Activated T-helper 17 cell treated with anti-CD3 and anti-CD28 coated beads, Interleukin-2, amount 50 U/mL, for 72 hours (primary cell): Measurements from ENCODE around the gene CLDN9. TPM values are rescaled to one million over a fixed set of nuclear protein-coding genes. Genes with fewer than 3 reads are reported as not detected.
A peak's percentile ranks its signal among the peaks of the same experiment; 100 is the strongest.

ENCODE experiments used
- ATAC-seq: fragments of 150-1000 bp; cut with Tn5 transposase; replicated peaks from 2 replicates; pipeline ENCODE4 v1.10.0; 2021; ENCODE audit warnings: mild to moderate bottlenecking, moderate library complexity
- H3K27ac Mint-ChIP-seq: one replicate; pipeline ENCODE4 v1.8.0; 2022; ENCODE audit warnings: mixed read lengths
- H3K27me3 Mint-ChIP-seq: one replicate; pipeline ENCODE4 v1.8.0; 2022; ENCODE audit warnings: mixed read lengths
- H3K36me3 Mint-ChIP-seq: one replicate; pipeline ENCODE4 v1.8.0; 2022; ENCODE audit warnings: low read depth, mild to moderate bottlenecking, mixed read lengths
- H3K4me1 Mint-ChIP-seq: one replicate; pipeline ENCODE4 v1.8.0; 2022; ENCODE audit warnings: mixed read lengths
- H3K4me3 Mint-ChIP-seq: one replicate; pipeline ENCODE4 v1.8.0; 2022; ENCODE audit warnings: mild to moderate bottlenecking, mixed read lengths
- H3K9me3 Mint-ChIP-seq: one replicate; pipeline ENCODE4 v1.8.0; 2022; ENCODE audit warnings: mixed read lengths
- total RNA-seq, 2 donors: library from RNA; stranded (reverse); gene quantifications; one replicate each; pipeline ENCODE4 v1.2.3, GENCODE V29; 2022

The CLDN9 gene
- total RNA-seq, 2 donors from 2014 or later = 0.15 TPM; not detected in 1

- no peak overlapping the region for H3K27ac Mint-ChIP-seq
Observed at GRCh38 chr16:3025032-3026002, 12.6 kb downstream of the CLDN9 start.

GRCh38 chr16:3026003-3026378, 13.3 kb downstream of the CLDN9 start:
- peak overlapping the region; percentile 82 for H3K4me3 Mint-ChIP-seq
- peaks cover 5% of the 10 kb centered on the region for H3K27me3 Mint-ChIP-seq
- ATAC-seq = no peak
- no peak overlapping the region for H3K27ac Mint-ChIP-seq
- peaks cover 86% of the 10 kb centered on the region for H3K36me3 Mint-ChIP-seq
- peaks cover 29% of the 10 kb centered on the region for H3K4me1 Mint-ChIP-seq
- no peaks in the 10 kb centered on the region for H3K9me3 Mint-ChIP-seq

More at GRCh38 chr16:3025032-3026002, 12.6 kb downstream of the CLDN9 start:
- Mint-ChIP-seq H3K36me3 (peaks cover 86% of the 10 kb centered on the region), H3K9me3 (no peaks in the 10 kb centered on the region), H3K4me3 (peak overlapping the region; percentile 82), H3K27me3 (peaks cover 5% of the 10 kb centered on the region), H3K4me1 (peaks cover 29% of the 10 kb centered on the region)
- ATAC-seq = no peak

- no peak for ATAC-seq
Observed at GRCh38 chr16:3026609-3027488, 14.1 kb downstream of the CLDN9 start.

DNA sequence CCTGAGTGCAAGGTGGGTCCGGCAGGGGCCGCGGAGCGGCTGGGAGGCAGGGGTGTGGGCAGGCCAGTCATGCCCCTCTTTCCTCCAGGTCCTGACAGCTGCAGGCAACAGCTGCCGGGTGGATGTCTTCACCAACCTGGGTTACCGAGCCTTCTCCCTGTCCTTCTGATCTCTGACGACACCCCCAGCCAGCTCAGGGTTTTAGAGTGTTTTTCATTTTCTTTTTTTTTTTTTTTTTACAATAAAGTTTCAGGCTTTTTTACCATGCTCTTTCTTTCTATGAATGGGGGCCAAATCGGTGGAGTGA, 14.7 kb downstream of the CLDN9 start:
- ATAC-seq = no peak
- H3K4me1 Mint-ChIP-seq = peaks cover 16% of the 10 kb centered on the region
- H3K36me3 Mint-ChIP-seq = peaks cover 73% of the 10 kb centered on the region
- peak overlapping the region; percentile 89 for H3K4me3 Mint-ChIP-seq
- H3K27ac Mint-ChIP-seq = no peak overlapping the region
- no peaks in the 10 kb centered on the region for H3K9me3 Mint-ChIP-seq
- H3K27me3 Mint-ChIP-seq = peaks cover 8% of the 10 kb centered on the region

More at GRCh38 chr16:3026609-3027488, 14.1 kb downstream of the CLDN9 start:
- Mint-ChIP-seq H3K9me3 (no peaks in the 10 kb centered on the region), H3K4me1 (peaks cover 22% of the 10 kb centered on the region), H3K27me3 (peaks cover 5% of the 10 kb centered on the region), H3K4me3 (peak overlapping the region; percentile 82), H3K36me3 (peaks cover 78% of the 10 kb centered on the region), H3K27ac (no peak overlapping the region)

DNA sequence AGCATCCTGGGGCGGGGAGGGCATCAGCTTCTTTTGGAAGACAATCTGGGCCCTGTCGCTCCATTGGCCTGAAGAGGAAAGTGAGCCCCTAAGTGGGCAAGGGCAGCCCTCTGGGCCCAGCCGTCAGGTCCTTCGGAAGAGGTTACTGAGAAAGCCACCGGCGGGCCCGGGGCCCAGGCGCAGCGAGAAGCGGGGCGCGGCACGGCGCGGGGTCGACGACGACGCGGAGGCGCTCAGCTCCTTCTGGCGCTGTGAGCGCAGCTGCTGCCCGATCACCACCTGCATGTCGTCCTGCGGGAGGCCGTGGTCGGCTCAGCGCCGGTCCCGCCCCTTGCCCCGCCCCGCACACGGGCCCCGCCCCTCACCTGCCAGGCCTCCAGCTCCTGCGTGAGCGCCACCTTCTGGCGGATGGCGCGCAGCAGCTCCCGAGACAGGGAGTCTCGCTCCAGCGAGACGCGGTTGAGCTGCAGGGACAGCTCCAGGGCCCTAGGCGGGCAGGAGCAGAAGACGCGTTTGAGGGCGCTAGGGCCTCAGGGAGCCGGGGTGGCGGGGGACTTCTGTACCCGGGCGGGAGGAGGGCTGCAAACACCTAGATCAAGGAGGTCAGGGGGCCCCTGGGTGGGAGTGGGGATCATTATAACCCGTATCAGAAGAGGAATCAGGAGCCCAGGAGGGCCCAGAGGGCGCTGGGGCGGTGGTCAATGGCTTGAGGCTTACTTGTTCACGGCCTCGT, 15.4 kb downstream of the CLDN9 start:
- peak overlapping the region; percentile 84 for H3K27ac Mint-ChIP-seq
- H3K4me3 Mint-ChIP-seq = peak overlapping the region; percentile 89
- H3K4me1 Mint-ChIP-seq = peaks cover 10% of the 10 kb centered on the region
- peak; percentile 44 for ATAC-seq
- H3K9me3 Mint-ChIP-seq = no peaks in the 10 kb centered on the region
- peaks cover 15% of the 10 kb centered on the region for H3K27me3 Mint-ChIP-seq
- H3K36me3 Mint-ChIP-seq = peaks cover 65% of the 10 kb centered on the region

DNA sequence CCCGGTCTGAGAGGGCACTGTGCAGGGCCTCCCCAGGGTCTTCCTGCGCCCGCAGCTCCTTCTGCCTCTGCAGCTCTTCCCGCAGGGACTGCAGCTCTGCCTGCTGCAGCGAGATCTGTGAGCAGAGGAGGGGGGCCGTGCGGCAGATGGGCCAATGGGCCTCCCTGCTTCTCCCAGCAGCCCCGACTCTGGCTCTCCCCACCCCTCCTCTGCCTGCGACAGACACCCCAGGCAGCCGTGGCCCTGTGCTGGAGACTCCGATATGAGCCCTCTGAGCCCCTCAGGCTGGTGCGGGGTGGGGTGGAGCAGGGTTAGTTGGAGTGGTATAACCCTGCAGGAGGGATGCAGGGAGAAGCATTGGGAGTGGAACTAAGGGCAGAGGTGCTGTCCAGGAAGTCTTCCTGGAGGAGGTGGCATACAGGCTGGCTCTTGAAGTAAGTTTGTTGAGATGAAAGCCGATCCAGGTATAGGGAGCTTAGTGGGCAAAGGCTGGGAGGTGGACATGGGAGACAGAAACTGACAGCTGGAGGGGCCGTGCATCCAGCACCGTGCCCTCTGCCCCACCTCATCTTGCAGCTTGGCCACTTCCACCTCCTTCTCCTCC, 16.1 kb downstream of the CLDN9 start:
- no peak for ATAC-seq
- Mint-ChIP-seq H3K9me3 (no peaks in the 10 kb centered on the region), H3K27me3 (peaks cover 21% of the 10 kb centered on the region), H3K36me3 (peaks cover 62% of the 10 kb centered on the region), H3K4me3 (peak overlapping the region; percentile 89), H3K4me1 (peaks cover 10% of the 10 kb centered on the region), H3K27ac (peak overlapping the region; percentile 84)

DNA sequence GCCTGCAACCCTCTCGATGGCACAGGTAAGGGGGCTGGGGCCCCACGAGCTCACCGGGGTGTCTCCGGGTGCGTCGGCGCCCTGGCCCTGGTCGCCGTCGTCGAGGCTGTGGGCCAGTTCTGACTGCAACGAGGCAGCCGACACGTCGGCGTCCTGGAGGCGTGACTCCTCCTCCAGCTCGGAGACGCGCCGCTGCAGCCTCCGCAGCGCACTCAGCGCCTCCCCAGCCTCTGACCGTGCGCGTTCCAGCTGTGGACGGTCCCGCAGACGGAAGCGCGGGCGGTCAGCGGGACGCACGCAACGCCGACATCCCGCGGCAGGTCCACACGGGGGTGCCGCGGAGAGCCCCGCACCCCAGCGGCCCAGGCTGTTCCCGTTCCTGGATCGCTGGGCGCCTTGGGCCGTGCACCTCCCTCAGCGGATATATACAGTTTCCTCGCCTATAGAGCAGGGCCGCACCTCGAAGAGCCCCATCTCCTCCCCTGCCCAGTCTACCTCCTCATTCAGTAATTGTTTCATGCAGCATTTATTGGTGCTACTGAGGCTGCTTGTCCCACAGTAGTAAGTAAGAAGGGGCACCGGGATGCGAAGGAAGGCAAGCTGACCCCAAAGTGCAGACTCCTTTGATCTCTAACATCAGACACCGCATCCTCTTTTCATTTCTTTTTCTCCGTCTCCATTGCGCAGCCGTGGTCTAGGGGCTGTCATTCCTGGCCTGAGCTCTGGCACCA, 16.9 kb downstream of the CLDN9 start:
- no peaks in the 10 kb centered on the region for H3K9me3 Mint-ChIP-seq
- ATAC-seq = peak; percentile 76
- H3K36me3 Mint-ChIP-seq = peaks cover 55% of the 10 kb centered on the region
- H3K4me1 Mint-ChIP-seq = peaks cover 5% of the 10 kb centered on the region
- H3K27me3 Mint-ChIP-seq = peaks cover 27% of the 10 kb centered on the region
- H3K27ac Mint-ChIP-seq = peak overlapping the region; percentile 84
- H3K4me3 Mint-ChIP-seq = peak overlapping the region; percentile 89

GRCh38 chr16:3030222-3031212, 17.8 kb downstream of the CLDN9 start:
- H3K4me1 Mint-ChIP-seq = peaks cover 5% of the 10 kb centered on the region
- H3K9me3 Mint-ChIP-seq = no peaks in the 10 kb centered on the region
- H3K27ac Mint-ChIP-seq = peak overlapping the region; percentile 84
- ATAC-seq = no peak
- peaks cover 31% of the 10 kb centered on the region for H3K27me3 Mint-ChIP-seq
- H3K4me3 Mint-ChIP-seq = peak overlapping the region; percentile 89
- H3K36me3 Mint-ChIP-seq = peaks cover 48% of the 10 kb centered on the region

DNA sequence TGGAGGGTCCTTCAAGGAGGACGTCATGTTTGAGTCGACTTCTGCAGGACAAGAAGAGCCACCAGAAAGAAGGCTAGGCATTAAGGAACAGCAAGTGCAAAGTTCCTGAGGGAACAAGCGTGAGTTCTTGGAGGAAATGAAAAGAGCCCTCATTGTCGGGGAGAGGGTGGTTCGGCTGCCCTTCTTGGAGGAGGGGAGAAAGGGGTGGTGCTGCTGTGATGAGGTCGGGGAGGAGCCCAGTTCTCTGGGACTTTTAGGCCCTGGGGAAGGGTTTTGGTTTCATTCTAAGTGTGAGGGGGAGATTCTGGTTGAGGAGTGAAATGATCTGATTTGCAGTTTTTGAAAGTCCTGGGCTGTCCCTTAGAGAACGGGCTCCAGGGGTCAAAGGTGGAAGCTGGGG, 19.9 kb downstream of the CLDN9 start:
- H3K4me3 Mint-ChIP-seq = no peak overlapping the region
- H3K4me1 Mint-ChIP-seq = peaks cover 5% of the 10 kb centered on the region
- H3K36me3 Mint-ChIP-seq = peaks cover 32% of the 10 kb centered on the region
- no peak overlapping the region for H3K27ac Mint-ChIP-seq
- no peaks in the 10 kb centered on the region for H3K9me3 Mint-ChIP-seq
- ATAC-seq = no peak
- peaks cover 42% of the 10 kb centered on the region for H3K27me3 Mint-ChIP-seq

- H3K9me3 Mint-ChIP-seq = no peaks in the 10 kb centered on the region
- peaks cover 4% of the 10 kb centered on the region for H3K4me1 Mint-ChIP-seq
- peaks cover 55% of the 10 kb centered on the region for H3K27me3 Mint-ChIP-seq
- no peak overlapping the region for H3K4me3 Mint-ChIP-seq
- H3K36me3 Mint-ChIP-seq = peaks cover 5% of the 10 kb centered on the region
- ATAC-seq = no peak
- H3K27ac Mint-ChIP-seq = no peak overlapping the region
Observed at GRCh38 chr16:3035289-3035971, 22.7 kb downstream of the CLDN9 start.

- peaks cover 56% of the 10 kb centered on the region for H3K27me3 Mint-ChIP-seq
- H3K4me3 Mint-ChIP-seq = no peak overlapping the region
- H3K9me3 Mint-ChIP-seq = no peaks in the 10 kb centered on the region
- ATAC-seq = no peak
- H3K27ac Mint-ChIP-seq = no peak overlapping the region
- peaks cover 4% of the 10 kb centered on the region for H3K4me1 Mint-ChIP-seq
- H3K36me3 Mint-ChIP-seq = peaks cover 5% of the 10 kb centered on the region
Observed at GRCh38 chr16:3035972-3036725, 23.4 kb downstream of the CLDN9 start.
